Vagina (tissue), 2 donors: ENCODE measurements around the gene SYMPK. TPM values are rescaled to one million over a fixed set of nuclear protein-coding genes. Genes with fewer than 3 reads are reported as not detected.

Source experiments
- DNase-seq, 2 donors: peaks; one replicate each; pipeline ENCODE4 v3.0.0-alpha.2; 2017; ENCODE audit errors: extremely low spot score in 2 of 2
- H3K27ac ChIP-seq: fragments of 200-600 bp; sonication (generic); one replicate; pipeline ENCODE4 v1.5.1; 2019
- H3K27me3 ChIP-seq: fragments of 200-600 bp; sonication (generic); one replicate; pipeline ENCODE4 v1.5.1; 2019
- H3K36me3 ChIP-seq, 2 donors: fragments of 200-600 bp; sonication (generic); one replicate each; pipeline ENCODE4 v1.5.1; 2017 to 2019
- H3K4me1 ChIP-seq: fragments of 200-600 bp; sonication (generic); one replicate; pipeline ENCODE4 v1.5.1; 2019
- H3K4me3 ChIP-seq, 2 donors: fragments of 200-600 bp; sonication (generic); 1 replicate in 1 of 2; 2 replicates in 1 of 2; pipeline ENCODE4 v1.5.1; 2016 to 2019
- H3K9me3 ChIP-seq: fragments of 200-600 bp; sonication (generic); one replicate; pipeline ENCODE4 v1.5.1; 2019
- CTCF ChIP-seq, 3 experiments: fragments of 450-650 bp in 2 of 3; fragments of 200-600 bp in 1 of 3; sonication (generic) in 1 of 3; IDR thresholded peaks; one replicate each; pipeline ENCODE4 v1.5.1; 2017 to 2019; ENCODE audit warnings: antibody characterized with exemption in 3 of 3, mild to moderate bottlenecking in 2 of 3, moderate library complexity in 2 of 3
- POLR2A ChIP-seq, 2 donors: fragments of 450-650 bp; IDR thresholded peaks; one replicate each; pipeline ENCODE4 v1.6.1; 2017; ENCODE audit warnings: antibody characterized with exemption in 2 of 2, mild to moderate bottlenecking in 2 of 2, moderate library complexity in 2 of 2
- POLR2AphosphoS5 ChIP-seq, 2 donors: sonication (generic); formaldehyde crosslinking; IDR thresholded peaks; one replicate each; pipeline ENCODE4 v1.9.0; 2017; ENCODE audit warnings: antibody characterized with exemption in 2 of 2, mild to moderate bottlenecking in 2 of 2, low read depth in 1 of 2; ENCODE audit not compliant: insufficient read depth in 1 of 2
- intact Hi-C: fragments of 100-400 bp; cut with DNase I; formaldehyde crosslinking; loops from one replicate; pipeline ENCODE4 v1.15.1; 2023
- total RNA-seq: library from RNA; depleted of rRNA; stranded (reverse); fragments of >200 nt; gene quantifications from one replicate; pipeline ENCODE4 v1.2.3, GENCODE V29; 2016

The SYMPK gene
- total RNA-seq, 1 donor from 2014 or later, result 43.2 TPM

GRCh38 chr19:45816236-45817009, 46.5 kb downstream of the SYMPK start:
- TF ChIP-seq CTCF (IDR thresholded peaks at IDR 0.05) (no peak), POLR2AphosphoS5 (IDR thresholded peaks at IDR 0.05; ENCODE audit: insufficient read depth in 1 of 2, low read depth in 1 of 2) (no peak), POLR2A (IDR thresholded peaks at IDR 0.05) (no peak)
- Histone ChIP-seq H3K27ac (peak overlapping the region; percentile 60), H3K36me3 (peaks cover 0 to 12% of the 10 kb centered on the region in 2 donors), H3K9me3 (no peaks in the 10 kb centered on the region), H3K4me3 (peak overlapping the region; percentile 43 to 49), H3K27me3 (no peaks in the 10 kb centered on the region), H3K4me1 (peaks cover 18% of the 10 kb centered on the region)
- intact Hi-C loops, result loop anchor here (10.0 kb wide), 2 partner anchors 68 to 198 kb away; partner anchors contain the start of gene IRF2BP1
- DNase-seq, result peak in 1 of 2 donors; percentile 88

- H3K36me3 ChIP-seq, result peaks cover 0 to 4% of the 10 kb centered on the region in 2 donors
These were observed 47.3 kb downstream of the SYMPK start for GRCh38 chr19:45815481-45816216.

GRCh38 chr19:45814851-45815480, 48.0 kb downstream of the SYMPK start, which contains the start of gene RSPH6A:
Gene RSPH6A (minus strand): TSS chr19:45815308. CDS start chr19:45815176, 132 bp downstream.
- H3K27me3 ChIP-seq, result no peaks in the 10 kb centered on the region
- intact Hi-C loops, result loop anchor here (10.0 kb wide), 2 partner anchors 70 to 200 kb away; partner anchors contain the start of gene IRF2BP1
- DNase-seq, result peak in 1 of 2 donors; percentile 79
- H3K4me1 ChIP-seq, result peaks cover 18% of the 10 kb centered on the region
- H3K27ac ChIP-seq, result peak within 1 kb of the TSS; percentile 60
- H3K9me3 ChIP-seq, result no peaks in the 10 kb centered on the region
- TF ChIP-seq POLR2AphosphoS5 (IDR thresholded peaks at IDR 0.05; ENCODE audit: insufficient read depth in 1 of 2, low read depth in 1 of 2) (no peak), CTCF (IDR thresholded peaks at IDR 0.05) (no peak), POLR2A (IDR thresholded peaks at IDR 0.05) (no peak)
- no peaks in the 10 kb centered on the region for H3K36me3 ChIP-seq
- H3K4me3 ChIP-seq, result peak within 1 kb of the TSS; percentile 43 to 49

More at GRCh38 chr19:45815481-45816216, 47.3 kb downstream of the SYMPK start:
- intact Hi-C loops, result loop anchor here (10.0 kb wide), 2 partner anchors 69 to 199 kb away; partner anchors contain the start of gene IRF2BP1
- peak in 1 of 2 donors; percentile 82 for DNase-seq
- H3K27ac ChIP-seq, result peak overlapping the region; percentile 60
- no peaks in the 10 kb centered on the region for H3K9me3 ChIP-seq
- TF ChIP-seq POLR2AphosphoS5 (IDR thresholded peaks at IDR 0.05; ENCODE audit: insufficient read depth in 1 of 2, low read depth in 1 of 2) (no peak), CTCF (IDR thresholded peaks at IDR 0.05) (no peak), POLR2A (IDR thresholded peaks at IDR 0.05) (no peak)
- H3K4me1 ChIP-seq, result peaks cover 18% of the 10 kb centered on the region
- no peaks in the 10 kb centered on the region for H3K27me3 ChIP-seq
- peak overlapping the region; percentile 43 to 49 for H3K4me3 ChIP-seq

- intact Hi-C loops, result loop anchor here (10.0 kb wide), 2 partner anchors 71 to 201 kb away; partner anchors contain the start of gene IRF2BP1
- TF ChIP-seq POLR2A (IDR thresholded peaks at IDR 0.05) (no peak), CTCF (IDR thresholded peaks at IDR 0.05) (no peak), POLR2AphosphoS5 (IDR thresholded peaks at IDR 0.05; ENCODE audit: insufficient read depth in 1 of 2, low read depth in 1 of 2) (no peak)
These were observed 48.7 kb downstream of the SYMPK start for GRCh38 chr19:45814166-45814780.

More at GRCh38 chr19:45814166-45814780, 48.7 kb downstream of the SYMPK start:
- Histone ChIP-seq H3K4me3 (no peak overlapping the region), H3K27ac (no peak overlapping the region), H3K4me1 (peaks cover 25% of the 10 kb centered on the region), H3K36me3 (no peaks in the 10 kb centered on the region), H3K9me3 (no peaks in the 10 kb centered on the region), H3K27me3 (no peaks in the 10 kb centered on the region)
- DNase-seq, result no peak
